K562 (cell line): ENCODE measurements around the gene DNAJB13. TPM values are rescaled to one million over a fixed set of nuclear protein-coding genes. Genes with fewer than 3 reads are reported as not detected.

ENCODE experiments used
- BCOR ChIP-seq: fragments of 450-650 bp; IDR thresholded peaks from 2 replicates; pipeline ENCODE4 v1.6.1; 2016
- CREB3L1 ChIP-seq: fragments of 450-650 bp; IDR thresholded peaks from 2 replicates; pipeline ENCODE4 v1.6.1; 2014; ENCODE audit warnings: low read depth, mild to moderate bottlenecking, moderate library complexity, borderline replicate concordance
- ETV1 ChIP-seq: fragments of 450-650 bp; conservative IDR thresholded peaks from 2 replicates; pipeline ENCODE4 v1.6.1; 2016; ENCODE audit warnings: missing genetic modification characterization, control low read depth, low read depth, missing compliant biosample characterization
- FOXP1 ChIP-seq: sonication (generic); formaldehyde crosslinking; IDR thresholded peaks from 2 replicates; pipeline ENCODE4 v1.8.0; 2022; ENCODE audit warnings: mild to moderate bottlenecking, missing genetic modification reagents
- FOXP4 ChIP-seq: sonication (generic); formaldehyde crosslinking; IDR thresholded peaks from 2 replicates; pipeline ENCODE4 v1.8.0; 2022; ENCODE audit warnings: mild to moderate bottlenecking, missing genetic modification reagents, borderline replicate concordance
- HBP1 ChIP-seq: fragments of 450-650 bp; formaldehyde crosslinking; IDR thresholded peaks from 2 replicates; pipeline ENCODE4 v1.4.0; 2022; ENCODE audit warnings: missing genetic modification characterization
- HIVEP1 ChIP-seq: fragments of 250-450 bp; sonication (Bioruptor Pico); IDR thresholded peaks from 2 replicates; pipeline ENCODE4 v1.4.0; 2020; ENCODE audit warnings: mild to moderate bottlenecking
- KLF6 ChIP-seq: fragments of 250-450 bp; sonication (Bioruptor Pico); IDR thresholded peaks from 2 replicates; pipeline ENCODE4 v1.4.0; 2020; ENCODE audit warnings: mild to moderate bottlenecking, moderate library complexity, borderline replicate concordance
- MNT ChIP-seq, 2 experiments: fragments of 450-650 bp; conservative IDR thresholded peaks; 2 replicates each; pipeline ENCODE4 v1.6.1; 2017; ENCODE audit warnings: mild to moderate bottlenecking in 2 of 2, moderate library complexity in 2 of 2
- NBN ChIP-seq: fragments of 450-650 bp; IDR thresholded peaks from 2 replicates; pipeline ENCODE4 v1.6.1; 2016; ENCODE audit warnings: low read depth, mild to moderate bottlenecking
- NFYB ChIP-seq: IDR thresholded peaks from 2 replicates; pipeline ENCODE4 v1.6.1; 2011; ENCODE audit warnings: mild to moderate bottlenecking, moderate library complexity; ENCODE audit not compliant: insufficient read length; ENCODE audit errors: extremely low read depth
- NR3C1 ChIP-seq: sonication (generic); formaldehyde crosslinking; IDR thresholded peaks from 2 replicates; pipeline ENCODE4 v1.8.1; 2022; ENCODE audit warnings: missing genetic modification reagents
- PHF21A ChIP-seq: fragments of 450-650 bp; IDR thresholded peaks from 2 replicates; pipeline ENCODE4 v1.6.1; 2017; ENCODE audit warnings: low read depth, borderline replicate concordance
- POLR2G ChIP-seq: fragments of 200-400 bp; formaldehyde crosslinking; IDR thresholded peaks from 2 replicates; pipeline ENCODE4 v1.6.1; 2017; ENCODE audit warnings: low read depth, mild to moderate bottlenecking, antibody characterized with exemption, low read length, moderate library complexity
- ZBTB2 ChIP-seq: fragments of 450-650 bp; IDR thresholded peaks from 2 replicates; pipeline ENCODE4 v1.6.1; 2016; ENCODE audit warnings: antibody characterized with exemption
- ZNF134 ChIP-seq: fragments of 250-450 bp; sonication (Bioruptor Pico); conservative IDR thresholded peaks from 2 replicates; pipeline ENCODE4 v1.4.0; 2020
- ZNF184 ChIP-seq: sonication (generic); formaldehyde crosslinking; IDR thresholded peaks from 2 replicates; pipeline ENCODE4 v1.5.0; 2020; ENCODE audit warnings: missing genetic modification reagents
- ZNF239 ChIP-seq: fragments of 250-450 bp; sonication (Bioruptor Pico); IDR thresholded peaks from 2 replicates; pipeline ENCODE4 v1.4.0; 2020; ENCODE audit warnings: mild to moderate bottlenecking
- ZNF445 ChIP-seq: fragments of 250-450 bp; sonication (Bioruptor Pico); IDR thresholded peaks from 2 replicates; pipeline ENCODE4 v1.4.0; 2020; ENCODE audit warnings: low read depth, mild to moderate bottlenecking, moderate library complexity
- ZNF696 ChIP-seq: fragments of 250-450 bp; sonication (Bioruptor Pico); conservative IDR thresholded peaks from 2 replicates; pipeline ENCODE4 v1.4.0; 2020; ENCODE audit warnings: mild to moderate bottlenecking, moderate library complexity
- polyA plus RNA-seq, 8 experiments: library from polyadenylated mRNA; depleted of rRNA in 4 of 8; stranded (reverse) in 5 of 8; unstranded in 3 of 8; fragments of >200 nt; fragmentation: Nextera tagmentation in 2 of 8; fragmentation: Illumina TruSeq in 1 of 8; extraction: Ambion mirVana in 2 of 8; extraction: Trizol in 1 of 8; gene quantifications; 2 replicates each; pipeline versions ENCODE4 v1.2.1 to v1.2.3, GENCODE V29; 2011 to 2014; ENCODE audit warnings: inconsistent platforms in 1 of 8, missing spikeins in 1 of 8
- total RNA-seq, 7 experiments: library from RNA; depleted of rRNA in 6 of 7; stranded (reverse); fragments of >200 nt in 6 of 7; fragmentation: Illumina TruSeq in 2 of 7; extraction: Trizol in 2 of 7; gene quantifications; 2 replicates each; pipeline versions ENCODE4 v1.2.1 to v1.2.3, GENCODE V29; 2011 to 2021; ENCODE audit warnings: low replicate concordance in 1 of 7

DNAJB13 gene
- total and polyA plus RNA-seq, 9 of the 15 experiments (the other 6 are each of a cell fraction or from before 2014, with no cell fraction given) = 0.14 TPM; not detected in 8

- TF ChIP-seq CREB3L1 = peak; percentile 62; the same call in 1 of the 2 replicates
- TF ChIP-seq KLF6 = peak; percentile 46; the same call in 1 of the 2 replicates
- TF ChIP-seq NBN = peak; percentile 83
- TF ChIP-seq NR3C1 (CRISPR knock-in tag) = peak; percentile 80; the same call in 1 of the 2 replicates
- peak; percentile 26 for TF ChIP-seq ZBTB2
- TF ChIP-seq HBP1 (CRISPR knock-in tag) = peak; percentile 93
- TF ChIP-seq ZNF239 (CRISPR knock-in tag) = peak; percentile 8; the same call in 1 of the 2 replicates
- 0 out of 2 replicates have a peak, but pooled peaks have one; percentile 23 for TF ChIP-seq ETV1
- peak; percentile 94; the same call in 1 of the 2 replicates for TF ChIP-seq PHF21A
- TF ChIP-seq FOXP4 (CRISPR knock-in tag) = peak; percentile 90; the same call in 1 of the 2 replicates
- peak; percentile 44; the same call in 1 of the 2 replicates for TF ChIP-seq BCOR
- TF ChIP-seq ZNF134 (CRISPR knock-in tag) = peak; percentile 48
- no peak for TF ChIP-seq ZNF696 (CRISPR knock-in tag)
- TF ChIP-seq FOXP1 (CRISPR knock-in tag) = peak; percentile 97; the same call in 1 of the 2 replicates
- TF ChIP-seq ZNF445 (CRISPR knock-in tag) = peak; percentile 35; the same call in 1 of the 2 replicates
- TF ChIP-seq POLR2G = peak; percentile 95
- peak; percentile 93 to 96 for TF ChIP-seq MNT (conservative IDR thresholded peaks at IDR 0.05)
- peak; percentile 65; the same call in 1 of the 2 replicates for TF ChIP-seq HIVEP1
- TF ChIP-seq NFYB = peak; percentile 75
- no peak for TF ChIP-seq ZNF184 (CRISPR knock-in tag)
Measured at GRCh38 chr11:73982990-73983740, 32.3 kb downstream of the DNAJB13 start (continued).
